HG03066 (cell line): ENCODE measurements around the gene PLXDC2.

Experiments used
- ATAC-seq: cut with Tn5 transposase; IDR thresholded peaks from one replicate; pipeline ENCODE4 v1.9.1; 2021; ENCODE audit warnings: low read depth; ENCODE audit not compliant: unreplicated experiment

PLXDC2 gene

GRCh38 chr10:20091698-20092097 is 275.5 kb downstream of the PLXDC2 start:
- ATAC-seq: no peak

GRCh38 chr10:20093600-20093999 is 277.4 kb downstream of the PLXDC2 start:
- no peak for ATAC-seq

- no peak for ATAC-seq
These were observed 278.2 kb downstream of the PLXDC2 start for GRCh38 chr10:20094226-20094976.

- no peak for ATAC-seq
These were observed 283.9 kb downstream of the PLXDC2 start for GRCh38 chr10:20100171-20100570.

GRCh38 chr10:20105236-20105635 is 289.0 kb downstream of the PLXDC2 start:
- no peak for ATAC-seq

GRCh38 chr10:20105931-20106330 is 289.7 kb downstream of the PLXDC2 start:
- ATAC-seq: no peak

GRCh38 chr10:20108021-20108420 is 291.8 kb downstream of the PLXDC2 start:
- no peak for ATAC-seq

GRCh38 chr10:20109613-20110012 is 293.4 kb downstream of the PLXDC2 start:
- ATAC-seq: no peak

GRCh38 chr10:20110125-20111100 is 294.2 kb downstream of the PLXDC2 start:
- no peak for ATAC-seq

- no peak for ATAC-seq
These were observed 297.9 kb downstream of the PLXDC2 start for GRCh38 chr10:20114179-20114578.

GRCh38 chr10:20115894-20116293 is 299.7 kb downstream of the PLXDC2 start:
- no peak for ATAC-seq

GRCh38 chr10:20117471-20117870 is 301.2 kb downstream of the PLXDC2 start:
- no peak for ATAC-seq

- ATAC-seq: no peak
These were observed 301.9 kb downstream of the PLXDC2 start for GRCh38 chr10:20118119-20118518.

- ATAC-seq: no peak
These were observed 312.6 kb downstream of the PLXDC2 start for GRCh38 chr10:20128811-20129210.

GRCh38 chr10:20132816-20133215 is 316.6 kb downstream of the PLXDC2 start:
- no peak for ATAC-seq

- no peak for ATAC-seq
These were observed 317.5 kb downstream of the PLXDC2 start for GRCh38 chr10:20133669-20134189.

GRCh38 chr10:20142311-20142710 is 326.1 kb downstream of the PLXDC2 start:
- no peak for ATAC-seq

- no peak for ATAC-seq
These were observed 328.0 kb downstream of the PLXDC2 start for GRCh38 chr10:20144268-20144667.

GRCh38 chr10:20146004-20146403 is 329.8 kb downstream of the PLXDC2 start:
- ATAC-seq: no peak

- no peak for ATAC-seq
These were observed 331.5 kb downstream of the PLXDC2 start for GRCh38 chr10:20147684-20148083.

GRCh38 chr10:20156511-20156910 is 340.3 kb downstream of the PLXDC2 start:
- no peak for ATAC-seq
